Activated CD8-positive, alpha-beta memory T cell treated with anti-CD3 and anti-CD28 coated beads for 4 hours (primary cell): Measurements from ENCODE around the gene DPY30.
A peak's percentile ranks its signal among the peaks of the same experiment; 100 is the strongest.
"Not testable (repeated sequence)": the region's sequence is repeated elsewhere in the genome, so short reads cannot be mapped to it uniquely, and the experiment has no call there.

Experiments
- DNase-seq, 2 donors: peaks; one replicate each; pipeline ENCODE4 v3.0.0-alpha.2; 2020; ENCODE audit warnings: low read depth in 2 of 2

Gene DPY30

GRCh38 chr2:32039447-32040219 is at the start of gene DPY30:
Gene DPY30, minus strand, starts transcription at chr2:32039805. Its CDS starts 349 bp downstream, at chr2:32039456.
- peak; percentile 76 to 80 for DNase-seq

- no peak for DNase-seq
These were observed 34.5 kb upstream of the DPY30 start for GRCh38 chr2:32074134-32074506.

- DNase-seq: no peak
These were observed 27.9 kb upstream of the DPY30 start for GRCh38 chr2:32067549-32067948.

GRCh38 chr2:32064713-32065112 is 25.1 kb upstream of the DPY30 start:
- DNase-seq: no peak

GRCh38 chr2:32064021-32064601 is 24.5 kb upstream of the DPY30 start:
- no peak for DNase-seq

- DNase-seq: peak; percentile 93 to 95
These were observed 23.9 kb upstream of the DPY30 start, which contains the start of gene SPAST for GRCh38 chr2:32063310-32064020. Gene SPAST, plus strand, starts transcription at chr2:32063556. Its CDS starts 276 bp downstream, at chr2:32063832.

GRCh38 chr2:32061973-32062861 is 22.6 kb upstream of the DPY30 start:
- no peak for DNase-seq

GRCh38 chr2:32061430-32061829 is 21.8 kb upstream of the DPY30 start:
- no peak for DNase-seq

- DNase-seq: no peak
These were observed 20.7 kb upstream of the DPY30 start for GRCh38 chr2:32060266-32060665.

- DNase-seq: no peak
These were observed 18.5 kb upstream of the DPY30 start for GRCh38 chr2:32058130-32058529.

- DNase-seq: not testable (repeated sequence)
These were observed 15.0 kb upstream of the DPY30 start for GRCh38 chr2:32054583-32054982.

- no peak for DNase-seq
These were observed 12.3 kb upstream of the DPY30 start for GRCh38 chr2:32051836-32052439.

- no peak for DNase-seq
These were observed 4.0 kb upstream of the DPY30 start for GRCh38 chr2:32043561-32043960.

GRCh38 chr2:32034198-32034887 is 5.3 kb downstream of the DPY30 start:
- DNase-seq: not testable (repeated sequence)

- not testable (repeated sequence) for DNase-seq
These were observed 20.7 kb downstream of the DPY30 start for GRCh38 chr2:32018789-32019482.

GRCh38 chr2:32012872-32013271 is 26.7 kb downstream of the DPY30 start:
- no peak for DNase-seq

- no peak for DNase-seq
These were observed 28.1 kb downstream of the DPY30 start for GRCh38 chr2:32011485-32011960.

- peak; percentile 75 to 79 for DNase-seq
These were observed 28.7 kb downstream of the DPY30 start, which contains the start of gene MEMO1 for GRCh38 chr2:32010670-32011484. Gene MEMO1, minus strand, starts transcription at chr2:32011008. Its CDS starts 761 bp downstream, at chr2:32010247.

GRCh38 chr2:32010280-32010669 is 29.3 kb downstream of the DPY30 start:
- peak; percentile 40 to 42 for DNase-seq
